GM12878 (cell line): ENCODE results near the gene RANBP9. TPM values are rescaled to one million over a fixed set of nuclear protein-coding genes. Genes with fewer than 3 reads are reported as not detected.

Experiments used
- ATAC-seq: fragments of 200-7000 bp; cut with Tn5 transposase; 3 replicates; pipeline ENCODE4 v1.9.1; 2020; ENCODE audit warnings: mild to moderate bottlenecking, moderate library complexity
- BruUV-seq: library from RNA; stranded (reverse); fragments of 400-500 nt; replicated peaks from 2 replicates; lab custom pipeline; 2021; lab: Mats Ljungman, UMichigan
- CTCF ChIA-PET: fragments of 300-600 bp; sonication (Branson Sonifier 250); formaldehyde crosslinking; extraction: SDS; loops from one replicate; lab custom pipeline; 2021; ENCODE audit warnings: inconsistent platforms; lab: Yijun Ruan, JAX
- POLR2A ChIA-PET: fragments of 350-600 bp; formaldehyde crosslinking; extraction: SDS; loops from one replicate; lab custom pipeline; 2021; ENCODE audit warnings: inconsistent platforms; lab: Charles Lee
- RAD21 ChIA-PET: fragments of 300-600 bp; sonication (Branson Sonifier 250); formaldehyde crosslinking; loops from one replicate; lab custom pipeline; 2023; ENCODE audit warnings: antibody characterized with exemption; ENCODE audit not compliant: unreplicated experiment; lab: Charles Lee
- SMC1A ChIA-PET: fragments of 300-600 bp; sonication (Branson Sonifier 250); formaldehyde crosslinking; loops from one replicate; lab custom pipeline; 2023; ENCODE audit not compliant: unreplicated experiment, uncharacterized antibody; lab: Charles Lee
- DNase-seq: peaks from one replicate; pipeline ENCODE4 v3.0.0-alpha.2; 2011; ENCODE audit warnings: low read depth, low spot score
- FAIRE-seq: peaks from 3 replicates; lab custom pipeline; 2011; peaks lifted over from hg19 to GRCh38; lab: Jason Lieb, UNC
- H2AFZ ChIP-seq: 2 replicates; pipeline ENCODE4 v1.6.0; 2011; ENCODE audit warnings: low read depth, low read length, control low read depth; ENCODE audit not compliant: control insufficient read depth
- H3K27ac ChIP-seq: 2 replicates; pipeline ENCODE4 v1.5.1; 2011; ENCODE audit warnings: control low read depth; ENCODE audit not compliant: control insufficient read depth, insufficient read depth
- H3K27me3 ChIP-seq, 2 experiments: replicated peaks in 1 of 2; 2 replicates each; pipeline versions ENCODE4 v1.6.0 to v1.6.1; 2011; ENCODE audit warnings: low read length in 1 of 2; ENCODE audit not compliant: control insufficient read depth in 2 of 2, insufficient read depth in 2 of 2
- H3K36me3 ChIP-seq, 2 experiments: 2 replicates each; pipeline ENCODE4 v1.5.1; 2011; ENCODE audit warnings: low read length in 1 of 2; ENCODE audit not compliant: control insufficient read depth in 2 of 2, insufficient read depth in 2 of 2
- H3K4me1 ChIP-seq: 2 replicates; pipeline ENCODE4 v1.6.1; 2011; ENCODE audit warnings: mild to moderate bottlenecking, low read length, moderate library complexity, mixed read lengths; ENCODE audit not compliant: control insufficient read depth, insufficient read depth
- H3K4me2 ChIP-seq: 2 replicates; pipeline ENCODE4 v1.6.0; 2011; ENCODE audit warnings: control low read depth; ENCODE audit not compliant: control insufficient read depth, insufficient read depth
- H3K4me3 ChIP-seq: fragments of 200-600 bp; sonication (generic); 2 replicates; pipeline ENCODE4 v1.5.1; 2016
- H3K79me2 ChIP-seq: 2 replicates; pipeline ENCODE4 v1.6.0; 2011; ENCODE audit warnings: low read length; ENCODE audit not compliant: control insufficient read depth, insufficient read depth
- H3K9ac ChIP-seq: 2 replicates; pipeline ENCODE4 v1.8.0; 2011; ENCODE audit warnings: low read length, control low read depth, mixed read lengths; ENCODE audit not compliant: control insufficient read depth, insufficient read depth
- H3K9me3 ChIP-seq: replicated peaks from 3 replicates; pipeline ENCODE4 v1.5.1; 2011; ENCODE audit warnings: mild to moderate bottlenecking, low read length; ENCODE audit not compliant: control insufficient read depth, insufficient read depth
- H4K20me1 ChIP-seq: 2 replicates; pipeline ENCODE4 v1.6.0; 2011; ENCODE audit not compliant: control insufficient read depth, insufficient read depth
- CEBPB ChIP-seq, 2 experiments: fragments of 150-350 bp in 1 of 2; IDR thresholded peaks; 2 replicates each; pipeline ENCODE4 v1.6.1; 2012 to 2014; ENCODE audit warnings: low read depth in 2 of 2, low read length in 2 of 2, borderline replicate concordance in 1 of 2, inconsistent platforms in 1 of 2
- EGR1 ChIP-seq, 2 experiments: IDR thresholded peaks; 1 replicate in 1 of 2; 2 replicates in 1 of 2; pipeline ENCODE4 v1.6.1; 2011 to 2012; ENCODE audit warnings: low read depth in 2 of 2, low read length in 2 of 2, borderline replicate concordance in 1 of 2, mild to moderate bottlenecking in 1 of 2, moderate library complexity in 1 of 2
- KLF5 ChIP-seq: fragments of 450-650 bp; IDR thresholded peaks from 2 replicates; pipeline ENCODE4 v1.6.1; 2014; ENCODE audit warnings: mild to moderate bottlenecking; ENCODE audit not compliant: partially characterized antibody
- MTA2 ChIP-seq: fragments of 450-650 bp; IDR thresholded peaks from 2 replicates; pipeline ENCODE4 v1.6.1; 2016; ENCODE audit warnings: low read depth, mild to moderate bottlenecking, moderate library complexity
- NR2C1 ChIP-seq: fragments of 450-650 bp; IDR thresholded peaks from 2 replicates; pipeline ENCODE4 v1.6.1; 2017; ENCODE audit warnings: antibody characterized with exemption, mild to moderate bottlenecking, moderate library complexity
- RB1 ChIP-seq: fragments of 450-650 bp; formaldehyde crosslinking; IDR thresholded peaks from 2 replicates; pipeline ENCODE4 v1.6.1; 2017; ENCODE audit warnings: mild to moderate bottlenecking, borderline replicate concordance
- RUNX3 ChIP-seq: IDR thresholded peaks from 2 replicates; pipeline ENCODE4 v1.6.1; 2012; ENCODE audit warnings: low read length, inconsistent platforms
- SIN3A ChIP-seq: IDR thresholded peaks from 2 replicates; pipeline ENCODE4 v1.6.1; 2012; ENCODE audit warnings: low read depth, low read length, improper control_type of control experiment
- YY1 ChIP-seq: IDR thresholded peaks from 2 replicates; pipeline ENCODE4 v1.6.1; 2011; ENCODE audit warnings: low read depth, mild to moderate bottlenecking, low read length
- ZBTB40 ChIP-seq: fragments of 450-650 bp; IDR thresholded peaks from 2 replicates; pipeline ENCODE4 v1.6.1; 2016; ENCODE audit warnings: mild to moderate bottlenecking, moderate library complexity, borderline replicate concordance
- ZNF217 ChIP-seq: fragments of 450-650 bp; IDR thresholded peaks from 2 replicates; pipeline ENCODE4 v1.6.1; 2017; ENCODE audit warnings: antibody characterized with exemption, mild to moderate bottlenecking
- WGBS: methylation state at CpG from one replicate; pipeline ENCODE4 v1.1.6; 2016; ENCODE audit warnings: low lambda C conversion rate; ENCODE audit not compliant: insufficient replicate concordance, insufficient coverage; ENCODE audit errors: missing lambda C conversion rate; 5-methylcytosine and 5-hydroxymethylcytosine counted together
- in situ Hi-C: fragments of 300-500 bp; cut with MboI; formaldehyde crosslinking; loops from 9 replicates; pipeline ENCODE4 v1.14.3; 2018; ENCODE audit warnings: mixed read lengths
- intact Hi-C: fragments of 100-400 bp; cut with micrococcal nuclease; formaldehyde crosslinking; loops from one replicate; pipeline ENCODE4 v1.14.2; 2022; ENCODE audit not compliant: unreplicated experiment
- polyA plus RNA-seq, 11 experiments: library from polyadenylated mRNA; depleted of rRNA in 4 of 11; unstranded in 6 of 11; stranded (reverse) in 5 of 11; fragments of >200 nt; fragmentation: Nextera tagmentation in 4 of 11; fragmentation: Illumina TruSeq in 1 of 11; extraction: Ambion mirVana in 4 of 11; extraction: Trizol in 1 of 11; gene quantifications; 1 replicate in 1 of 11; 2 replicates in 10 of 11; pipeline versions ENCODE4 v1.2.1 to v1.2.3, GENCODE V29; 2011 to 2016; ENCODE audit warnings: inconsistent platforms in 2 of 11, missing spikeins in 2 of 11, low read depth in 1 of 11
- total RNA-seq, 4 experiments: library from RNA; depleted of rRNA in 3 of 4; stranded (reverse); fragments of >200 nt in 3 of 4; fragmentation: Illumina TruSeq in 1 of 4; extraction: Trizol in 1 of 4; gene quantifications; 2 replicates each; pipeline versions ENCODE4 v1.2.1 to v1.2.3, GENCODE V29; 2013 to 2021
- TF ChIP-seq, protein P1 (sequence below): fragments of 150-350 bp; IDR thresholded peaks from 2 replicates; pipeline ENCODE4 v1.6.1; 2014; ENCODE audit warnings: mild to moderate bottlenecking, low read depth, low read length
- TF ChIP-seq, protein P2 (sequence below): fragments of 450-650 bp; conservative IDR thresholded peaks from 2 replicates; pipeline ENCODE4 v1.6.1; 2017; ENCODE audit warnings: mild to moderate bottlenecking, moderate library complexity

The RANBP9 gene
- total and polyA plus RNA-seq, 10 of the 15 experiments (the other 5 are each of a cell fraction or from before 2014, with no cell fraction given), result 3.7 to 43.1 (median 16.2) TPM

DNA sequence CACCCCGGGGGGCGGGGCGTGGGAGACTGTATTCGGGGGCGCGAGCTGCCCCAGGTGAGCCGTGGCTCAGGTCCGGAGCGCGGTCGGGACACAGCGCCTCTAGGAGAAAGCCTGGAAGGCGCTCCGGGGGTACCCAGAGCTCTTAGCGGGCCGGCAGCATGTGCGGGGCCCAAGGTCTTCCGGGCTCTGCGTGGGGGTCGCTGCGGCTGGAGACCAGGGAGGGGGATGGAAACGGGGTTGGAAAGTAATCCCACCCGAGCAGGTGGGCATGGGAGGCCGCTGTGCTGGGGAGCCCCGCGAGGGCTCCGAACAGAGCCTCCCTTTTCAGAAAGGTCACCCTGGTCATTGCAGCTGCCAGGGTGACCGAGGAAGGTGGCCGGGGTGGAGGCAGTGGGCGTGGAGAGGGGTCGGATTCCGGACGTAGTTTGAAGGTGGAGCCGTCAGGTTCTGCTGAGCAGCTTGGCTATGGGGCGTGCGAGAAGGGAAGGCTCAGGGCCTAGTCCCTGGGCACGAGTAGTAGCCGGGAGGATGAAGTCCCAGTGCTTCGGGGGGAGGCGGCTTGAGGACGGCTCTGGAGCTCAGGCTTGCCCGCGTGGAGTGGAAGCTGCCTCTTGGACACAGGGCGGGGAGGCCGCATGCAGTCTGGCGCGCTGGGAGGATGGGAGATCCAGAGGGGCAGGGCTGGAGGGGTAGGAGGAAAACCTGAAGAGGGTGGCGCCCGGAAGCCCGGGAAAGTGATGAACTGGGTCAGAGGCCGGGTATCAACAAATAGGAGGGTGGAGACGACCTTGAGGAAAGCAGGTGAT, 136.9 kb downstream of the RANBP9 start, which contains the start of gene SIRT5:
Gene SIRT5, plus strand, starts transcription at position 31 of the 806 bp plus-strand sequence. CDS start 9,510 bp downstream, outside the sequence.
- Histone ChIP-seq H3K36me3 (no peaks in the 10 kb centered on the region), H3K9me3 (no peaks in the 10 kb centered on the region), H2AFZ (peak within 1 kb of the TSS; percentile 93), H3K27ac (peak within 1 kb of the TSS; percentile 96), H3K79me2 (peaks cover 8% of the 10 kb centered on the region), H3K9ac (peak within 1 kb of the TSS; percentile 92), H3K4me3 (peak within 1 kb of the TSS; percentile 93), H3K27me3 (no peaks in the 10 kb centered on the region), H4K20me1 (no peaks in the 10 kb centered on the region), H3K4me2 (peak within 1 kb of the TSS; percentile 99), H3K4me1 (peaks cover 4% of the 10 kb centered on the region)
- in situ Hi-C loops, result no loop called here
- peak; percentile 52 for DNase-seq
- intact Hi-C loops, result loop anchor here (1.0 to 2.0 kb wide), 6 partner anchors 40 to 238 kb away; partner anchors contain the start of genes GFOD1 and NOL7
- ChIA-PET CTCF (interaction anchor here (0.6 to 3.7 kb wide), 68 partner anchors 9 to 1417 kb away, joined by 3 to 52 read pairs (median 5); partner anchors contain the start of genes GFOD1, MCUR1, NOL7 and TBC1D7), SMC1A (interaction anchor here (0.7 to 3.1 kb wide), 39 partner anchors 12 to 380 kb away, joined by 3 to 30 read pairs (median 4); partner anchors contain the start of gene NOL7), POLR2A (interaction anchor here (0.5 to 2.3 kb wide), 14 partner anchors 40 to 237 kb away, joined by 3 to 11 read pairs (median 4); partner anchors contain the start of genes GFOD1 and NOL7), RAD21 (interaction anchor here (0.7 to 3.1 kb wide), 48 partner anchors 11 to 492 kb away, joined by 3 to 42 read pairs (median 4); partner anchors contain the start of genes GFOD1, NOL7 and TBC1D7)
- FAIRE-seq, result peak; percentile 88
- peak; percentile 89 for ATAC-seq
- BruUV-seq, result TSS peak; percentile 58
- WGBS, result 2% methylated on average over 52 of the region's 52 CpGs
- TF ChIP-seq, protein P1, sequence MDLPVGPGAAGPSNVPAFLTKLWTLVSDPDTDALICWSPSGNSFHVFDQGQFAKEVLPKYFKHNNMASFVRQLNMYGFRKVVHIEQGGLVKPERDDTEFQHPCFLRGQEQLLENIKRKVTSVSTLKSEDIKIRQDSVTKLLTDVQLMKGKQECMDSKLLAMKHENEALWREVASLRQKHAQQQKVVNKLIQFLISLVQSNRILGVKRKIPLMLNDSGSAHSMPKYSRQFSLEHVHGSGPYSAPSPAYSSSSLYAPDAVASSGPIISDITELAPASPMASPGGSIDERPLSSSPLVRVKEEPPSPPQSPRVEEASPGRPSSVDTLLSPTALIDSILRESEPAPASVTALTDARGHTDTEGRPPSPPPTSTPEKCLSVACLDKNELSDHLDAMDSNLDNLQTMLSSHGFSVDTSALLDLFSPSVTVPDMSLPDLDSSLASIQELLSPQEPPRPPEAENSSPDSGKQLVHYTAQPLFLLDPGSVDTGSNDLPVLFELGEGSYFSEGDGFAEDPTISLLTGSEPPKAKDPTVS, result no peak
- TF ChIP-seq SIN3A (no peak), YY1 (peak; percentile 28; the same call in 1 of the 2 replicates), EGR1 (IDR thresholded peaks at IDR 0.05; ENCODE audit: borderline replicate concordance in 1 of 2, low read depth in 2 of 2, low read length in 2 of 2) (no peak; a peak in 1 of 3 replicates), NR2C1 (peak; percentile 39; the same call in 1 of the 2 replicates), ZNF217 (peak; percentile 92), ZBTB40 (no peak), MTA2 (peak; percentile 57), RB1 (peak; percentile 84; the same call in 1 of the 2 replicates), RUNX3 (0 out of 2 replicates have a peak, but pooled peaks have one; percentile 17), CEBPB (IDR thresholded peaks at IDR 0.05; ENCODE audit: borderline replicate concordance in 1 of 2, low read depth in 2 of 2, low read length in 2 of 2) (no peak), KLF5 (no peak)
- TF ChIP-seq, protein P2, sequence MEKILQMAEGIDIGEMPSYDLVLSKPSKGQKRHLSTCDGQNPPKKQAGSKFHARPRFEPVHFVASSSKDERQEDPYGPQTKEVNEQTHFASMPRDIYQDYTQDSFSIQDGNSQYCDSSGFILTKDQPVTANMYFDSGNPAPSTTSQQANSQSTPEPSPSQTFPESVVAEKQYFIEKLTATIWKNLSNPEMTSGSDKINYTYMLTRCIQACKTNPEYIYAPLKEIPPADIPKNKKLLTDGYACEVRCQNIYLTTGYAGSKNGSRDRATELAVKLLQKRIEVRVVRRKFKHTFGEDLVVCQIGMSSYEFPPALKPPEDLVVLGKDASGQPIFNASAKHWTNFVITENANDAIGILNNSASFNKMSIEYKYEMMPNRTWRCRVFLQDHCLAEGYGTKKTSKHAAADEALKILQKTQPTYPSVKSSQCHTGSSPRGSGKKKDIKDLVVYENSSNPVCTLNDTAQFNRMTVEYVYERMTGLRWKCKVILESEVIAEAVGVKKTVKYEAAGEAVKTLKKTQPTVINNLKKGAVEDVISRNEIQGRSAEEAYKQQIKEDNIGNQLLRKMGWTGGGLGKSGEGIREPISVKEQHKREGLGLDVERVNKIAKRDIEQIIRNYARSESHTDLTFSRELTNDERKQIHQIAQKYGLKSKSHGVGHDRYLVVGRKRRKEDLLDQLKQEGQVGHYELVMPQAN, result peak; percentile 68
